Measurements from ENCODE around the gene CNNM2.

GRCh38 chr10:102935939-102936605 is 18.0 kb downstream of the CNNM2 start:
- TF ChIP-seq CTCF (IDR thresholded peaks at IDR 0.05) = no peak
- no peak for TF ChIP-seq POLR2A (IDR thresholded peaks at IDR 0.05)
- TF ChIP-seq EP300 (IDR thresholded peaks at IDR 0.05) = no peak
